GM18520 (cell line): ENCODE results near the gene FBN2.
"Not testable (repeated sequence)": the region's sequence is repeated elsewhere in the genome, so short reads cannot be mapped to it uniquely, and the experiment has no call there.

Experiments used
- ATAC-seq: cut with Tn5 transposase; IDR thresholded peaks from one replicate; pipeline ENCODE4 v1.9.1; 2021; ENCODE audit not compliant: unreplicated experiment

Gene FBN2

DNA sequence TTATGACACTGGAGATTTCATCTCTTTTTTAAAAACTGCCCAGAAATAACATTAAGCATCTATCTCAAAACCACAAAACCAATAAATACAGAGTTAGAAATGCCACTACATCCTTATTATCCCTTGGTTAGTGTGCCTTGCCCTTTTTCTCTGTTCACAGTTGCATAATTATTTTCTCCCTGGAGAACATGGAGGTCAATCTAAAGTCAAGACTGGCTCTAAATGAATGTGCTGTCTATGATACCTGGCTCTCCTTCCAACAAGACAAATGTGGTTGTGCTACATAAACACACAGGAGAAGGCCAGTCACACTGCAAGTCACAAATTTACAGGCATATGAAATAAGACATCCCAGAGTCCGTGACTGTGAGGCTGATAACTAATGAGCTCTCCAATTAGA is 2.8 kb downstream of the FBN2 start:
- no peak for ATAC-seq

DNA sequence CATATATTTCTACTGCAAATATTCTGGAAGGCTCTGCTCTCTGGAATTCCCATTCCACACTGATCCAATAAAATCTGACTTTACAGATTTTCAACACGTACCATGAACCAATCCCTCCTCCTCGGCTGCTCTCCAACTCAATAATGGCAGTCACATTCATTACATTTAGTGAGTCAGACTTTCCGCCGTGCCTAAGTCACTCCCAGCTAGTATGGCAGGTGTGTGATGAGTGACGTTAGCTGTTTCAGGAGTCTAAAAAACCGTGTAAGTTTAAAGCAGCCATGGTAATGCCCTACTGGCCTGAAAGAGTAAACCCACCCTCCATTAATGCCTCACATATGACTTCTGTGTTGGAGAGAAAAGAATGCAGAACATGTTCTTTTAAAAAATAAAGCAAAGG is 3.3 kb downstream of the FBN2 start:
- no peak for ATAC-seq

DNA sequence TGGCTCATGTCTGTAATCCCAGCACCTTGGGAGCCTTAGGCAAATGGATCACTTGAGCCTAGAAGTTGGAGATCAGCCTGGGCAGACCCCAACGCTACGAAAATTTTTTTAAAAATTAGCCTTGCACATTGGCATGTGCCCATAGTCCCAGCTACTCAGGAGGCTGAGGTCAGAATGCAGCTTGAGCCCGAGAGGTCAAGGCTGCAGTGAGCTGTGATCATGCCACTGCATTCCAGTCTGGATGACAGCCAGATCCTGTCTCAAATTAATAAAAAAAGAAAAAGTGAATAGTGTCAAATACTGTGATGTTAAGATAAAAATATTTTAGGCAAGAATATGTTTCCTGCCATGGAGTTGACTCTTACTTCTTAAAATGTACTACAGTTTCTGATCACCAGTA is 5.3 kb downstream of the FBN2 start:
- ATAC-seq: no peak

DNA sequence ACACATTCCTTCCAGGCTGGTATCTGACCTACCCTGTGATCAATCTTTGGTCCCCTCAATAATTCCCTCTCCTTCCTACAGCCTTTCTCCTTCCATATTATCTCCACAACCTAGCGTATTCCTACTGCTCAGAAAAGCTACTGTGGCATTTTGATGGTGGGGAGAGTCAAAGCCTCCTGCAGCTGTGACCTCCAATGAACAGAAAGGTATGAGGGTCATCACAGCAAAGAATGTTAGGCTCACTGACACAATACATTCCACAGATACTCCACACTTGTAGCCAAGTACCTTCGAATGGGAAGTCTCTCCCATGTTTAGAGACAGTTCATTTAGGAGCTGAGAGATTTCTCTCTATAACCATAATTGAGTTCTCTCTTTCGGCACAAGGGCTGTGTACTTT is 5.9 kb downstream of the FBN2 start:
- no peak for ATAC-seq

DNA sequence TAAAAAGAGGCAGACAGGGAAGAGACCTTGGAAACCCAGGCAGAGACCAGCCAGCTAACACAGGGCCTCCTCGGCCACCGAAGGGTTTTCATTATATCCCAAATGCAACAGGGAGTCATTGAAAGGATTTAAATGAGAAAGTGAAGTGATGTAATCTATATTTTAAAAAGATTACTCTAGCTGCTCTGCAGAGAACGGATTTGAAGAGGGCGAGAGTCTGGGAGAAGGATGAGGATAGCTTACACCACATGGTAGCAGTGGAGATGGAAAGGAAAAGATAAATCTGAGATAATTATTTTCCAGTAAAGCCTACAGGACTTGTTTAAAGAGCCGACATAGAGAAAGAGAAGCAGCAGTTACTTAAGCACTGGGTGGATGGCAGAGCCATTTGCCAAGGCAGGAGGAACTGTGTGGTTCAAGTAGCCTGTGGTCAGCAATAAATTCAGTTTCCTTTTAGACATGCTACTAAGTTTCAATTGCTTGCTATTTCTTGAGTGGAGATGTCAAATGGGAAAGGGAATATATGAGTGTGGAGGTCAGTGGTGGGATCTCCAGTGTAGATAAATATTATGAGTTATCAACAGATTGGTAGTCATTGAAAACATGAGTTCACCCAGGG is 9.3 kb downstream of the FBN2 start:
- no peak for ATAC-seq

DNA sequence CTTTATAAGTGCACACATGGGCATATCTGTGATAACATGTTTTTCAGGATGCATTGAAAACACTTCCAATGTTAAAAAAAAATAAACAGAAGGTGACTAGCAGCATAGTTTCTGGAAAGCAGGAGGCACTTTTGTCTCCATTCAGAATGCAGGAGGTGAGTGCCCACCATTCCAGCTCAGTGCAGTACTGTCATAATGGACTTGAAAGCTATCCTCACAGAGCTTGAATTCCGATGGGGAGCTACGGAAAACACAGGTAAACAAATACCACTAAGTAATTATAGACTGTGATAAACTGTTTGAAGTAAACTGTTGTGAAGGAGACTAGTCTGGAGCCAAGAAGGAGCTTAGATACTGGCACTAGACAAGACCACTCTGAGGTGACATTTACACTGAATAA is 9.9 kb downstream of the FBN2 start:
- ATAC-seq: no peak

DNA sequence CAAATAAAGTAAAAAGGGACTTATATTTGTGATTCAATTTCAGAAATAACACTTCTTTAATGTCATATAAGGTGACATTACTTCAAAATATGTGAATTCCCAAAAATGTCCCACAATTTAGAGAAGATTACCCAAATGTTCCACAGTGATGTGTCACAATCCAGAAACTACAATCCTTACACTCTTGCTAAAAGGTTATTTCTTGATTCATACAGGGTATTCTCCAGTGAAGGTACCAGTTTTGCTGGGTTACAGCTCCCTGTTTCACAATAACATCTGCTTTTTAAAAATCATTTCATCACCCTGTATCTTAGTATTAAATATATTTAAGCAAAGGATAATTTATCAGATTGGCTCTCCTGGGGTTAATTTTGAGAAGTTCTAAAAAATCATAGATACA is 11.0 kb downstream of the FBN2 start:
- ATAC-seq: no peak

DNA sequence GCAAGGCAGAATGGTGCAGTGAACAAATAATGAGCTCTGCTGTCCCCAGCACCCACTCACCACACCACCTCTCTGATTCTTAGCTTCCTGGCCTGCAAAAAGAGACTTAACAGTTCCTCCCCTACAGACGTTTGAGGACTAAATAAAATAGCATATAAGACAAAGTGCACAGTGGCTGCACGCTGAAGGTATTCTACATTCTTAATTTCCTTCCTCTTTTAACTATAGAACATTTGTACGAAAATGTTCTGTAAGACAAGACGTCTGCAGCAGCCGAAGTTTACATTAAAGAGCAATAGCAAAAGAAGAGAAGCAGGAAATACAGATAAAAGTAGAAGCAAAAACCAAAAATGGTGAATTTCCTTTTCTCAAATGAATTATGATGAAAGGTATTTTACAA is 15.7 kb downstream of the FBN2 start:
- ATAC-seq: no peak

DNA sequence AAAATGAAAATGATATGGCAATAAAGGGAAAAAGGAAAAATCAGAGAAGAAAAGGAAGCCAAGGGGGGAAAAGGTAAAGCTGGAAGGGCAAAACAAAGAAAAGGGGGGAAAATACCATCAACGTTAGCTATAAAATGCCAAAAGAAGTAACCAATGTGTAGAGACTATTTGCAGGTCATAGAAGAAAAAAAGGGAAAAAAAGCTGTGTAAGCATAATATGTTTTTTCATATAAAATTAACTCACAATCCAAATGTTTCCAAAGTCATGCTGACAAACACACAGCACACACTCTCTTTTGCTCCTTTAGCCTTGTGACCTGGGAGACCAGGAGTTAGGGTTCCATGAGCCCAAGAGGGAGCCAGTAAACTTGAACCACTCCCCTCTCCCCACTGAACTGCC is 18.2 kb downstream of the FBN2 start:
- ATAC-seq: no peak

DNA sequence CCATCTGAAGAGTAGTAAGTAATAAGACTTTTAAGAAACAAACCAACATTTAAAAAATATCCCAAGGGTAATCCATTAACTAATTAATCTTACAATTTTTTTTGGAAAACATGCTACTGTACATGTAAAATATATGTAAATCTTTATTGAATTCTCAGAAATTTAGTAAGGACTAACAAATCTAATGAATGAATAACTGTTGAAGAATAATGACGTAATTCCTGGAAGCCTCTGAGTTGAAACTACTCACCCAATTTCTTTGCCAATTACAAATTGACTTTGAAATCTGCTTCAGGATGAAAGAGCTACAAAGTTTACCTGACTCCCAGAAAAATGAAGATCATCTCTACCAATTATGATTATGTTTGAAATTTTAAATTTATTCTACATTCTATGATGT is 21.1 kb downstream of the FBN2 start:
- ATAC-seq: no peak

DNA sequence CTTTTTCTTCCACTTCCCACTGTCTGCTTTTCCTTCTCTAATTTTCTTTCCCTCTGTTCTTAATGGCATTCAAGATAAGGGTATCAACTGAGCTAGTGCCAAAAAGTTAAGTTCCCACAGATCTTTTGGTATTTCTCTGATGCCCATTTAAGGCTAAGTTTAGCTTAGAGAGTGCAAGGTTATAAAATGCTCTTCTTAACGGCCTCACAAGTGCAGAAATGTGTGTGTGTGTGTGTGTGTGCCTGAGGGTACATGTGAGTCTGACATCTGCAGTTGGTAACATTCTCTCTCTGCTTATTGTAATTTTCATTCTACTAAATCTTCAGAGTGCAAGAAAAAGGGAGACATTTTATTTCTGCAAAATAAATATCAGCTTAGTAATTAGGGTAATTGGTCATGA is 24.2 kb downstream of the FBN2 start:
- no peak for ATAC-seq

DNA sequence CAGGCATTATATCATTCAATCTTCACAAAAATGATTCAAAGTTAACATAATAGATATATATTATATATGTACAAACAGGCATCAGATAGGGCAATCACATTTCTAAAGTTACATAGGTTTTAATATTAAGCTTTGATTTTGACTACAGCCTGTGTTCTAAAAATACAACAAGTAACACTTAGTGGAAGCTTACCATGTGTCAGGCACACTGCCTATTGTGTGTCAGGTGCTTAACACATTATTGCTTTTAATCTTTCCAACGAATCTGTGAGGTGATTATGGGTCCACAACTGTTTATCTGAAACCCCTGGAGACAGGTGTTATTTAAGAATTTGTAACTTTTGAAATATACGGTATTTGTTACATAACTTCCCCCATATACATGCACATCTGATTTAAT is 25.2 kb downstream of the FBN2 start:
- no peak for ATAC-seq

DNA sequence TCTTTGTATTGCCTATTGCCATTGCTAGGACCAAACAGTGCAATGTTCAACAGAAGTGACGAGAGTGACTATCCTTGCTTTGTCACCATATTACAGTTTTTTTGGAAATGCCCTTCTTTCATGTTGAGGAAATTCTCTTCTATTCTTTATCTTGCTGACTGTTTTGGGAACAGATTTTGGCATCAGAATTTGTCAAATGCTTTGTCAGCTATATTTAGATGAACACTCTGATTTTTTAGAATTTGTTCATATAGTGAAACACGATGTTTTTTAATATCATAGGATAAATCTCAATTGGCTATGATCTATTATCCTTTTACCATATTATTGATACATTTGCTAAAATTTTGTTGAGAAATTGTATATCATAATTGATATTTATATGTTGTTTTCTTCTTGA is 31.4 kb downstream of the FBN2 start:
- no peak for ATAC-seq

DNA sequence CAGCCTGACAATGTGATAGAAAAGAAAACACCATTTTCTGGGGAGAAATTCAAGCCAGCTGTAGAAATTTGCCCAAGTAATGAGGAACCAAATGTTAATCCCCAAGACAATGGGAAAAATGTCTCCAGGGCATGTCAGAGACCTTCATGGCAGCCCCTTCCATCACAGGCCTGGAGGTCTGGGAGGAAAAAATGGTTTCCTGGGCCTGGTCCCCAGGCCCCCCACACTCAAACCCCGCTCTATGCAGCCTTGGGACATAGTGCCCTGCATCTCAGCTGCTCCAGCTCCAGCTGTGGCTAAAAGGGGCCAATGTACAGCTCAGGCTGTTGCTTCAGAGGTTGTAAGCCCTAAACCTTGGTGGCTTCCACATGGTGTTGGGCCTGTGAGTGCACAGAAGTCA is 34.3 kb downstream of the FBN2 start:
- not testable (repeated sequence) for ATAC-seq

DNA sequence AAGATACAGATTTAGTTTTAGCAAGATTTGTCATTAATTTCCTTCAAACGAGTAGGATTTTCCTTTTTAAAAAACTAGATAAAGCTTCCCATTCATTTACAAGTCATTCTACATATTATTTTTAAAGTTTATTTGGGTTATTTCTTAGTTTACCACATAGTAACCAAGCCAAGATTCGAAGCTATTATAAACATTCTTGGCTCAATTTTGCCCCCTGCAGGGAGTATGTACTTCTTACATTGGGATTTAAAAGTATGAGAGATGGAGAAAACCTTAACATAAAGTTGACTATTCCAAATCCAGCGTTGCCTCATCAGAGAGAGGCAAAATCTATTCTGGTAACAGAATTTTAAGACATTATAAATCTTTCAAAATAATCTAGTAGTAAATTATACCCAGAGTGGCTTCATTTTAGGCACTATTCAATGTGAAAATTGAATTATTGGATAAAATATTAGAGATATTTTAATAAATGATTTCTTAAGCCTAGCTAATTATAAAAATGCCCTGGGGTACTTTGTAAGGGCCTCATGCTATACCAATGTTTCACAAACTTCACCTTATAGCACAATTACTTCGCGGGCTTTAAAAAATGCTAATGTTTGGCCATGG is 39.1 kb downstream of the FBN2 start:
- no peak for ATAC-seq

DNA sequence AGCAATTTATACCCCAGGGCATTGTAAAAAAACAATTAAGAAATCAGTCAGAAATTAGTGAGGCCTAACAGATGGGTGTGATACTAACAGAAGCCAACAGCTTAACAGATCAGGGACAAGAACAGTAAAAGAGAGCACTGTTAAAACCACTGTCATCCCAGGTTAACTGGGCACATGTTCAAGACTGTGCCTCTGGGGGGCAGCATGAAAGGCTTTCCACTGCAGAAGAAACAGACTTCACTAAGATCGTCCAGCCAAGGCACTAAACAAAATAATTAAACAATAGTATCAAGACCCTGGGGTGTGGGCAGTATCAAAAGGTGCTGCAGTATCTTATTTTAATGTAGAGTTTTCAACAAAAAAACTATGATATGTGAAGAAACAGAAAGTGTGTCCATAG is 43.5 kb downstream of the FBN2 start:
- no peak for ATAC-seq

DNA sequence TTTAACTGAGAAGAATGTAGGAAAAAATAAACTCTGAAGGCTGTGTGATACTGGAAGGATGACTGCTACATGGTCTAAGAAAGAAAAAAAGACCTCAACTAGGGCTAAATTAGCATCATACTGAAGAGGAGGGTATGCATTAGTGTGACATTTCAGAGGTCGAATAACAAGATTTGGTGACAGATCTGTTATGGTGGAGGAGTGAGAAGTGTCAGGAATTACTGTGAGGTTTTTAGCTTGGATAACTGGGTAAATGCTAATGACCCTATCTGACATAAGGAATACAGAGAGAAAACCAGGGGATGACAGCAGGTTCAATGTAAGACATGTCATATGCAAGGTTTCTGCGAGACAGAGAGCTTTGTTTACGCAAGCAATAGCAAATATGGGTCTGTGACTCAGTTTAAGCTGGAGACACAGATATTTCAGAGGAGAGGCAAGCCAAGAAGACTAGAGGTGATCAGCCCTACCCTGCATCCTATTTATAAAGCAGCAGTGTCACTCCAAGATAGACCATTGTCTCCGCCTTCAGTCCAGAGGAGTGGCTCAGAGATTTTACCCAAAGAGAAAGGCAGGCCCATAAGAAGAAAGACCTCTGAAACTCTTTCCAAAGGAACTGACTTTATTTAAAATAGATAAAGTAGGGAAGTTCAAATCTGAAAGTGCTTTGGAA is 44.3 kb downstream of the FBN2 start:
- no peak for ATAC-seq

DNA sequence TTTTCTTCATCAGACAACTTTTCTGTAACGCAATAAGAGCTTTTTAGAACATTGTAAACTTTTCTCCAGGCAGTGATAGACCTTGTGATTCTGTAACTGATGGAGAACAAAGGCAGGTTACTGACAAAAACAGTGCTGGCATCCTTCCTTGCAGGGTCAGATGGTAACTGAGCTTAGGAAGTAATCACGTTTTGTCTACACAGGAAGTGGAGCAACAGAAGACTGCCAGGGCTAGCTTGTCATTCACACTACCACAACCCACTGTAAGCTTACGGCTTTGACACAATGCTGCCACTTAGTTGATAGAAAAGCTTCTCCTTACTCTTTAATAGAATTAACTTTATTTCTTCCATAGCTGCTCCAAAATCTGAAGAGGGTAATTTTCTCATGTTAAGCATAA is 46.8 kb downstream of the FBN2 start:
- no peak for ATAC-seq

DNA sequence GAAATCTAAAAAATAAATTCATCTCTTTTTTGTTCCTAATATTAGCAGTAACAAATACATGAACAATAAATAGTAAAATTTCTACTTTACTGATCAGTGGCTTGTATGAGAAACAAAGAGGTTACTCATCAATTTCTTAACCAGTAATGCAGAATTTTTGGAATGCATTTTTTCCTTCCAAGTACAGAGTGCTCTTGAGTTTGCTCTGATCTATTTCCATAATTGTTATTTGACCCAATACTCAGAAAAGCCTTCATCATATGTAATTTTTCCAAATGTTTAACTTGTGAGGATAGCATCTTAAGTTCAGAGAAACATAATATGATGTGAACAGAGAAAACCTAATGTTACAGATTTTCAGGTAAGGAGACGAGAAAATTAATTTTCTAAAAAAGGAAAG is 47.3 kb downstream of the FBN2 start:
- ATAC-seq: no peak

DNA sequence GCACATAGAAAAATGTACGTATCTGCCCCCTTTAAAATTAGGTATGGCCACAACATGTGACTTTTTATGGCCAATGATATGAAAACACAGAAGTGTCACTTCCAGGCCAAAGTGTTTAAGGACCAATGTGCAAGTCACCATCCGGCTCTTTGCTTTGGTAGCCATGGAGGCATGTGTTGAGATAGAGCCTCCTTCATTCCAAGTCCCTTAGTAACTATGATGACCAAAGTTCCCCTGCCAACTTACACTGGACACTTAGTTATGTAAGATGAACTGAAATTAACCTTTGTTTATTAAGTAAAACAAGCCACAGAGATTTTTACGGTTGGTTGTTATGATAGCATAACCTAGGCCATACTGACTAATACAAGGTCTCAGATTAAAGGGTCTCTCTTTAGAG is 51.0 kb downstream of the FBN2 start:
- no peak for ATAC-seq

DNA sequence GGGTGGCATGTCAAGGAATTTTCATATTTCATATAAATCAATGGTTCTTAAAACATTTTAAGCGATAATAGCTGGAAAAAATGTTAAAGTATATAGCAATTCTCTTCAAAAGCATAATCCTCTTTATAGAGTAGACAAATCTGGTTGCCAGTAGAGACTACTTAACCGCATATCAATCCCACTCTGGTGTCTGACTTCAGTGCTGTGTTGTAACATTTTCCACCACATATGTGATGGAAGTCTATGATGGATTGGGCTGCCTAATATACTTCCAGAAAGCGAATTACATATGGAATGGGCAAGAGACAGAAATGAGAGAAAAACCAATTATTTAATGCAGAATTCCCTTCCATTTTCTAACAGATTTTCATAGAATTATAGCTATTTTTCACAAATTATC is 54.3 kb downstream of the FBN2 start:
- no peak for ATAC-seq

DNA sequence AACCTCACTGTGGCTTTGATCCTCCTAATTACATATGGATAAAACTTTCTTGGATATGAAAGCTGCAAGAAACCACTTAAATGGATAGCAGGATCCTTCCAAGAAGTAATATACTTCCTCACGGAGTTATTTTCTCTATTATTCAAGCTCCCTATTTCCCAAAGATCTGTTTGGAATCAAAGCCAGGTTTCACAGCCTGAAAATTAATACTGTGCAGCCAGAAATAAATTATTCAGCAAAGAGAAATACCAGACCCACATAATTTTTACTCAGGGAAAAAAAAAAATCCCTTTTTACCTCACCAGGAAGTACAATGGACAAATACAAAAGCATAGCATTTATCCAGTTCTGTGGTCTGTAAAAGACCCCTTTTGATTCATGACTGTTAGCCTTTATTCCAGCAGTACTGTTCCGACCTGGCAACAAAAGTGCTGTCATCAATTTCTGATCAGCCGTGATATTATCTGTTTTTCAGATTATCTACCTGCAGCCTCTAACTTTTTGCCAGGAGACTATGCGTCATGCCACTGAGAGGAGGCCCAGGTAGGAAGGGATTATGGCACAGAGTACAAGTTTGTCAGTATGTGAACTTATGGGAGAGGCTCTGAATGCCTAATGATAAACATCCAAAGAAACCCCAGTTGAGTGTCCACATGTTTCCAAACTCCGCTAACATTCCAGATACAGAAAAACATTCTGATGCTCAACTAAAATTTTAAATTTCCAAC is 57.0 kb downstream of the FBN2 start:
- ATAC-seq: no peak
